ENCODE results near the gene PTPN7.
A peak's percentile ranks its signal among the peaks of the same experiment; 100 is the strongest.
"Not testable (repeated sequence)": the region's sequence is repeated elsewhere in the genome, so short reads cannot be mapped to it uniquely, and the experiment has no call there.

PTPN7 gene

DNA sequence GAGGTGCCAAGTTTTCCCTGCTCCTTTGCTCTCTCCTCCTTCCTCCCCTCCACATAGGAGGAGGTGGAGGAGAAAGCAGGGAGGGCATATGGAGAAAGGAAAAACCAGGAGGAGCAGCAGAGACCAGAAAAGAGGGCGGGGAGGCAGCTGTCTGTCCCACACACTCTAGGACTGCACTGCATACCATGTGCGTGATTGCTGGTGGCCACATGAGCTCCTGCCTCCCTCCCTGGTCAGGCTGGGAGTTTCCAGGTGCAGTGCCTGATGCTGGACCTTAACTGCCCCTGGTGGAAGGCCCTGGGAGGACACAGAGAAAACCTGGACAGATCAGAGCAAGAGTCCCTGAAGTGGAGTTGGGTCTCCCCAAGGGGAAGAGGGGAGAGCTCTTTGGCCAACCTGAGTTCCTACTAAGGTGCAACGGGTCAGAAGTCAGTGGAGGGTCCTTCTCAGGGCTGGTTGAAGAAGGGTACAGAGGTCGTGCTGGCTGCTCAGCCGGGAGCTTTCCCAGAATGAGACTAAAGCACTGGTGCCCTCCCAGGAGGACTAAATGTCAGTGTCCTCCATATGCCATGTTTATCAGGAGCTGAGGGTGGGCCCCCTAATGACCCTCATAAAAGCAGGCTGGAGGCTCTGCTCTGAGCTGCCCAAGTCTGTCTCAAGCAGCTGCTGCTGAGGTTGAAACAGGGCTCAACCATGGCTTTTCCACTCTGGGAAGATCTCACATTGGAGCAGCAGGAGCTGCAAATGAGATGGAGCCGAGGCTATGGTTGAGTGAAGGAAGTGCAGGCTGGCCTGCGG, 29.7 kb upstream of the PTPN7 start:
- DNase-seq (ENCODE audit: low read depth, low spot score), result no peak

DNA sequence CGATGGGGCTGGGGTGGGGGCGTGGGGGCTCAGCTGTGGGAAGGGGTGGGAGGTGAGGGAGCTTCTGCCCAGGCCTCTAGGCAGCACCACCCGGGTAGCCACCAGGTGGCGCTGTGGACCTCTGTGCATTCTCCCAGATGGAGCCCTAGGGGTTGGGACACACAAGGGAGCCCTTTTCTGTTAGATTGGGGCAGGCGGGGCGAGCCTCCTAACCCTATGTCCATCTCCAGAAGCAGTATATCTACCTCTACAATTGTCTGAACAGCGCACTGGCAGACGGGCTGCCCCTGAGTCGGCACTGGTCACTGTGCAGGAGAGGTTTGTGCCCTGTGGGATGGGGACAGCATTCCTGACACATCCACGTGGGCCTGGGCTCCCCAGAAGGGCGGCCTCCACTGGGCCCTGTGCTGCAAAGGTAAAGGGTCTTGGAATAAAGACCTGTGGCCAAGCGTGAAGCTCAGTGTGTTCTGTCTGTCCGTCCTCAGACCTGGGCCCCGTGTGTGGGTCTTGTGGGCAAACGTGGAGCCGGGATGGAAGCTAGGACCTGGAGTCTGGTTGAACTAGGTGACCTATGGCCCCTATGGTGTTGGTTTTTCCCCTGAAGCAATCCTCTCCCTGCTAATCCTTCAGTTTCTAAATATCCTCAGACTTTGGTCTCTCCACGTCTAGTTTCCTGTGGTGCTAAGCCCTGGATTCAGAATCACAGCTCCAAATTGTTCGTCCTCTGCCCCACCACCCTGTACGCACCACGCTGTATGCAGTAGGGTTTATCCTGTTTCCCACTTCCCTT, 28.8 kb upstream of the PTPN7 start:
- peak; percentile 64 for DNase-seq (ENCODE audit: low read depth, low spot score)

DNA sequence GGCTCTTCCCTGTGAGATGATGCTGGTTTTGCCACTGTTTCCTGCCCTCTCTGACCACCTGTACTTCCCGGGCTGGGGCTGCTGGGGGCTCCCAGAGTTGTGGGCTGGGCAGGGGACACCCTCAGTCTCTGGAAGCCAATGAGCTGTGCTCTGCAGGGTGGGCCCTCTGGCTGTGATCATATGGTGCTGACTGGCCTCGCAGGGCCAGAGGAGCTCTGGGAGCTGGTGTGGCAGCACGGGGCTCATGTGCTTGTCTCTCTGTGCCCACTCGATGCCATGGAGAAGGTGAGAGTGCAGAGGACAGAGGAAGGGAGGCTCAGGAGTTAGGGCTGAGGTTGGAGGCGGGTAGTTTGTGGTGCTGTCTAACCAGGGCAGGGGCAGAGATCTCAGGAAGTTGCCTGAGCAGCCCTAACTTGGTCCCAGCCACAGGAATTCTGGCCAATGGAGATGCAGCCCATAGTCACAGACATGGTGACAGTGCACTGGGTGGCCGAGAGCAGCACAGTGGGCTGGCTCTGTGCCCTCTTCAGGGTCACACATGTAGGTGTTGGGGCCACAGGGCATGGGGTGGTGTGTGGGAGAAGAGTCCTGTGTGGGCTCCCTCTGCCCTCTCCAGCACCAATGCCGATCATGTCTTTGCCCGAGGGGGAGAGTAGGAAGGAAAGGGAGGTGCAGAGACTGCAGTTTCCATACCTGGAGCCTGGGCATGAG, 27.4 kb upstream of the PTPN7 start:
- no peak for DNase-seq (ENCODE audit: low read depth, low spot score)

DNA sequence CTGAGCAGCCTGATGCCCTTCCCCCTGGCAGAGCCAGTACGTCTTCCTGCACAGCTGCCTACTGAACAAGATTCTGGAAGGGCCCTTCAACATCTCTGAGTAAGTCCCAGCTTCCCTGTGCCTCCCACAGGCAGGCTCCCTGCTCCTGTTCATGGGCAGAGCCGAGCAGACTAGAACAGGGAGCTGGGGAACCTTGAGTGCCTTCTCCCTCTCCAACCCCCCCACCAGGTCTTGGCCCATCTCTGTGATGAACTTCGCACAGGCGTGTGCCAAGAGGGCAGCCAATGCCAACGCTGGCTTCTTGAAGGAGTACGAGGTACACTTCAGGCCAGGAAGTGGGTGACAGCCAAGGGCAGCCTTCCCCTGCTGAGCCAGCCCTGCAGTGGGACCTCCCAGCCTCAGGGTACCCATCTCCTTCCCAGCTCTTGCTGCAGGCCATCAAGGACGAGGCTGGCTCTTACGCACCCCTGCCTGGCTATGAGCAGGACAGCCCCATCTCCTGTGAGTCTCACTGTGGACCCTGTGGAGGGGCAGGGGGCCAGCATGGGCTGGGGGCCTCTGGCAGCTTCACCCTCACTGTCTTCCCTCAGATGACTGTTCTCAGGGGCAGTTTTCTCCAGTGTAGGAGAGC, 26.8 kb upstream of the PTPN7 start:
- no peak for DNase-seq (ENCODE audit: low read depth, low spot score)

DNA sequence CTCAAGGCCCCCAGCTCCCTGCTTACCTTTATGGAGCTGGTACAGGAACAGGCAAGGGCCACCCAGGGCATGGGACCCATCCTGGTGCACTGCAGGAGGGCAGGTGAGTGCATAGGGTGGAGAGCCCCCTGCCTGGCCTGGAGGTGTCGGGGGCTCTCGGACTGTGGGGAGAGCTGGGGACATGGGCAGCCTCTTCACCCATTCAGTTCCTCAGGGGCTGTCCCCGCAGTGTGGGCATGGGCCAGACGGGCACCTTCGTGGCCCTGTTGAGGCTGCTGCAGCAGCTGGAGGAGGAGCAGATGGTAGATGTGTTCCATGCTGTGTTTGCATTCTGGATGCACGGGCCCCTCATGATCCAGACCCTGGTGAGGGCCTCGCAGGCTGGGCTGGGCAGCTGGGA, 25.9 kb upstream of the PTPN7 start:
- DNase-seq (ENCODE audit: low read depth, low spot score), result no peak

DNA sequence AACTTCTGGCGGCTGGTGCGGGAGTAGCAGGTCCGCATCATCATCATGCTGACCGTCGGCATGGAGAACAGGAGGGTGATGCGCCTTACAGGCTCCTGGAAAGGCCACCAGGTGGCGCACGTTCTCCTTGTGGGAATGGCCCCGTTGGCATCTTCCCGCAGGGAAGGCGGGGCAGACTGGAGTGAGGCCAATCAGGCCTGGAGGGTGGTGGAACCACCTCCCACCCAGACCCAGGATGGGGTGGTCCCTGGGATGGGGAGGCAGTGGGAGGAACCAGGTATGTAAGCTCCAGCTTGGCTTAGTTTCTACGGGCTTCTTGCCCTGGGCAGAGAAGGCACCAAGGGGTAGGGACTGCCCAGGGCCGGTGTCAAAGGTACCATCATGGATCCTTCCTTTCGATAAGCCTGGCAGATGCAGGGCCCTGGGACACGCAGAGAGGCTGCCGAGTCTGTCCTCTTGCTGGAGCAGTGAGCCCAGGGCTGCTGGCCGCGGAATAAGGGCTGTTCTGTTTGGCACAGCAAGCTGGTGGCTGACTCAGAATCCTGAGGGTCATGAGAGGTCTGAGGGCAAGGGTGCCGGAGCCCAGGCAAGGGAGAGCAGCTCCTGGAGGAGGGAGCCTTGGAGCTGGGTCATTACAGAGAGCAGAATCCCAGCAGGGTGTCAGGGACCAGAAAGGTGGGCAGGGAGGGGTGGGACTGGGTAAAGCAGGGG, 24.5 kb upstream of the PTPN7 start:
- DNase-seq (ENCODE audit: low read depth, low spot score), result peak; percentile 34

DNA sequence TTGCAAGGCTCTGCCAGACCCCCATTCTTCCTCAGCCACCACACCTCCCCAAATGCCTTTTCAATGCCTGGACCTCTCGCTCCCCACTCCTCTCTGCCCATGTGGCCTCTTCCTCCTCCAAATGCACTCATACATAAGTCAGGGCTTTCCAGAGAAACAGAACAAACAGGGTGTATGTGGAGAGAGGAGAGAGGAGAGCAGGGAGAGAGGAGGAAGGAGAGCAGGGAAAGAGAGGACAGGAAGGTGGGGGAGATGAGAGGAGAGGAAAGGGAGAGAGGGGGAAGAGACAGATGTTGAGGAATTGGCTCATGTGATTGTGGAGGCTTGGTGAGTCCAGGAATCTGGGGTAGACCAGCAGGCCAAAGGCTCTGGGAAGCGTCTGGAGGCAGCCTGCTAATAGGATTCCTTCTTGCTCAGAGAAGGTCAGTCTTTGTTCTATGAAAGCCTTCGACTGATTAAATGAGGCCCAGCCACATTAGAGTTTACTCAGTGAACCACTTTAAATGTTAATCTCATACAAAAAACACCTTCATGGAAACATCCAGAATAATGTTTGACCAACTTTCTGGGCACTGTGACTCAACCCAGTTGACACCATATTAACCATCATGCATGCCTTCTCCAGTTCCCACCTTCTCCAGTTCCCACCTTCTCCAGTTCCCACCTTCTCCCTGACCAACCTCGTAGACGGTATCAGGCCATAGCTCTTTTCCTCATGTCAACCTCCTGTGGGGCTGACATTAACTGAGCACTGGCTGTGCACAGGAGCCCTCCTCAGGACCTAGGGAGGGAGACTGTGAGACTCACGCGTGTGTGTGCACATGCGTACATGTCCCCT, 21.9 kb upstream of the PTPN7 start:
- no peak for DNase-seq (ENCODE audit: low read depth, low spot score)

DNA sequence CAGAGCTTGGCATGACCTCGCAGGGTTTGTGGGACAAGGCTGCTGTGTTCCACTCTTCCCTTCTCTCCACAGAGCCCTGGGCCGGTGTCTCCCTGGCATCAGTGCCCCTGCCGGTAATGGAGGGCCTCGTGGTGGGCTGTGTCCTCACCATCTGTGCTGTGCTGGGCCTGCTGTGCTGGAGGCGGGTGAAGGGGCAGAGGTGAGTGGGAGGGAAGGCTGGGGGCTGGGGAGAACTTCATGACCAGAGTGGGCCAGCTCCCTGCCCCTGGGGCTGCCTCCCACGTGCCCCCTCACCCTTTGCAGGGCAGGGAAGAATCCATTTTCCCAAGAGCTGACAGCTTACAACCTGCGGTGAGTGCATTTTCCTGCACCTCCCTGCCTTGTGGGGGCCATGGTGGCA, 21.2 kb upstream of the PTPN7 start:
- no peak for DNase-seq (ENCODE audit: low read depth, low spot score)

DNA sequence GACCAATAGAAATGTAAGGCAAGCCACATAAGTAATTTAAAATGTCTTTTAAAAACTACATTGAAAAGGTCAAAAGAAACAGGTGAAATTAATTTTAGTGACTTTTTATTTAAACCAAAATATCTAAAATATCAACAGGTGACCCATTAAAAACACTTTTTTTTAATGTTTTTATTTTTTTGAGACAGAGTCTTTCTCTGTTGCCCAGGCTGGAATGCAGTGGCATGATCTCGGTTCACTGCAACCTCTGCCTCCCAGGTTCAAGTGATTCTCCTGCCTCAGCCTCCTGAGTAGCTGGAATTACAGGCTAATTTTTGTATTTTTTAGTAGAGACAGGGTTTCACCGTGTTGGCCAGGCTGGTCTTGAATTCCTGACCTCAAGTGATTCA, 20.3 kb upstream of the PTPN7 start:
- DNase-seq (ENCODE audit: low read depth, low spot score), result not testable (repeated sequence)

DNA sequence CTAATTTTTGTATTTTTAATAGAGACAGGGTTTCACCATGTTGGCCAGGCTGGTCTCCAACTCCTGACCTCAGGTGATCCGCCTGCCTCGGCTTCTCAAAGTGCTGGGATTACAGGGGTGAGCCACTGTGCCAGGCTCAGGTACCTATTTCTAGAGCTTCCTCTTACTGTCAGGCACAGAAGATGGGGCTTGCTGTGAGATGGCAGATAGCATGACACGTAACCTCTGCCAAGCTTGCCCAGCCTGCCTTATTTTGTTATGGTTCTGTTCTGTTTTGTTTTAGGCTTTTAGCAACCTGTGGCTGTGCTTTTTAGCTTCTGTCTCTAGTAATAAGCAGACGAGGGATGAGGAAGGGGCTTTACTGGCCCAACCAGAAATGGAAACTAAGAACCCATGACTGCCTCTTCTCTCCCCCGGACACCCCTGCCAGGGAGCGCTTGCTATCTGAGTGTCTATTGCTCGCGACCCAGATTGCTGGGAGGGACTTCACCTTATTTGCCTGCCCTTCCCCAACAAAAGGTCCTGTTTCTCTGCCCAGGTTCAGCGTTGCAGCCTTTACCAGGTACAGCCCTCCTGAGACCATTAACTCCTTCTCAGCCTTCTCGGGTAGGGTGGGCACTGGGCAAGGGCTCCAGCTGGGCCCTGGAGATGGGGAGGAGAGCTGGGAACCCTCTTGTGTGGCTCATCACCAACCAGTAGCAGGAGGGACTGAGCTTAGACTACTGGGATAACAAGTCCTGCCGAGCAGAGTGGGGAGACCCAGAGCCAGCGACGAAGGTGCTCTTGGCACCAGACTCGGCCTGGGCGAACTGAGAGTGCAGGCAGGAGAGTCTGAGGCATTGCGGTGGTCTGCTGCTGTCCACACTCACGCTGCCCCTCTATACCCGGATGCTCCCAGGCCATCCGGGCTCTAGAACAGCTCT, 19.7 kb upstream of the PTPN7 start:
- DNase-seq (ENCODE audit: low read depth, low spot score), result no peak

DNA sequence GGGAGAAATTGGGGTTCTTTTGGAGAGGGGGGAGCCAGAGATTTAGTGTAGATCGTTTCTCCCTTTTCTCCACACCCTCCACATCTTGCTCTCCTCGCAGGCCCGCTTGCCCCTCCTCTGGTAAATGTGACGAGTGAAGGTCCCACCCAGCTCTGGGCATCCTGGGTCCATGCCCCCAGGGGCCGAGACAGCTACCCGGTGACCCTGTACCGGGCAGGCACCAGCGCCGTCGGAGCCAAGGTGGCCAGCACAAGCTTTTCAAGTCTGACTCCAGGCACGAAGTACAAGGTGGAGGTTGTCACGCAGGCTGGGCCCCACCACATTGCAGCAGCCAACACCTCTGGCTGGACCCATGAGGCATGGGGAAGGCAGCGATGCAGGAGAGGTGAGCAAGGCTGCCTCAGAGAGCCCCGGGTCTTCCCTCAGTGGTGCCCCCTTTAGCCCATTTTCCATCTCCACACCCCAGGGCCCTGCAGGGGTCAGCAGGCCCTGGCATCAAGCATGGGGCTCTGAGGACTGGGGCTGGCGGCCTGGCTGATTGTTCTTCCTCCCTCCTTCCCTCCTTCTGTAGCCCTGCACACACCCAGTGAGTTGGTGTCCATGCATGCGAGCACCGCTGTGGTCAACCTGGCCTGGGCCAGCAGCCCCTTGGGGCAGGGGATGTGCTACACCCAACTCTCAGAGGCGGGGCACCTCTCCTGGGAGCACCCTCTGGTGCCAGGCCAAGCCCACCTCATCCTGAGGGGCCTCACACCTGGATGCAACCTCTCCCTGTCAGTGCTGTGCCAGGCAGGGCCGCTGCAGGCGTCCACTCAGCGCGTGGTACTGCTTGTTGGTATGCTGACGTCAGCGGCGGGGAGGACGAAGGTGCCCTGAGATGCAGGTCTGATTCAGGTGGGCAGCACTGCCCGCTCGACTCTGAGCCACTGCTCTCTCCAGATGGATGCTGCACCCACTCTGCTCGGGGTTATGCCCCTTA, 16.8 kb upstream of the PTPN7 start:
- DNase-seq (ENCODE audit: low read depth, low spot score), result no peak

DNA sequence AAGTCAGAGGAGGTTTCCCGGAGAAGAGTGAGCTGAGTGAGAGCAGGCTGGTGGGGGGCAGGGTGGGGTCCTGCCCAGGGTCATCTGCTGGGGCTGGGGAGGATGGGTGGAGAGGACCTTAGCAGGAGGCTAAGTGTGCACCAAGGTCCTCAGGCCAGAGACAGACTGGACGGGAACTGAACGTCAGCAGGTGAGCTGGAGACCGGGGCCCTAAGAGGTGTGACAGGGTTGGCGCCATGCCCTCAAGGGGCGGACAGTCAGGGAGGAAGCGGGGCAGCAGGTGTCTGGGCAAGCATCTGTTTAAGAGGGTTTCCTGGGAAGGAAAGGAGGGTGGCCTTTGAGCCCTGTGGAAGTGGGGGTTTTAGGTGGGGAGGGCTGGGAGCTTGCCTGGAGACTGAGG, 13.6 kb upstream of the PTPN7 start:
- DNase-seq (ENCODE audit: low read depth, low spot score), result no peak

DNA sequence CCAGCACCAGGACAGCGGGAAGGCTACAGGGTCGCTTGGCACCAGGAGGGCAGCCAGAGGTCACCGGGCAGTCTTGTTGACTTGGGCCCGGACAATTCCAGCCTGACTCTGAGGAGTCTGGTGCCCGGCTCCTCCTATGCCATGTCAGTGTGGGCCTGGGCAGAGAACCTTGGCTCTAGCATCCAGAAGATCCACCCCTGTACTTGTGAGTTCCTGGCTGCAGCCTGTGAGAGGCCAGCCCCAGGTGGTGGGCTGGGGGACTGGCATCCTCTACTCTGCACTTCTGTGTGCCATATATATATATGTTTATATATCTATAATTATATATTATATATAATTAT, 11.6 kb upstream of the PTPN7 start:
- DNase-seq (ENCODE audit: low read depth, low spot score), result no peak

DNA sequence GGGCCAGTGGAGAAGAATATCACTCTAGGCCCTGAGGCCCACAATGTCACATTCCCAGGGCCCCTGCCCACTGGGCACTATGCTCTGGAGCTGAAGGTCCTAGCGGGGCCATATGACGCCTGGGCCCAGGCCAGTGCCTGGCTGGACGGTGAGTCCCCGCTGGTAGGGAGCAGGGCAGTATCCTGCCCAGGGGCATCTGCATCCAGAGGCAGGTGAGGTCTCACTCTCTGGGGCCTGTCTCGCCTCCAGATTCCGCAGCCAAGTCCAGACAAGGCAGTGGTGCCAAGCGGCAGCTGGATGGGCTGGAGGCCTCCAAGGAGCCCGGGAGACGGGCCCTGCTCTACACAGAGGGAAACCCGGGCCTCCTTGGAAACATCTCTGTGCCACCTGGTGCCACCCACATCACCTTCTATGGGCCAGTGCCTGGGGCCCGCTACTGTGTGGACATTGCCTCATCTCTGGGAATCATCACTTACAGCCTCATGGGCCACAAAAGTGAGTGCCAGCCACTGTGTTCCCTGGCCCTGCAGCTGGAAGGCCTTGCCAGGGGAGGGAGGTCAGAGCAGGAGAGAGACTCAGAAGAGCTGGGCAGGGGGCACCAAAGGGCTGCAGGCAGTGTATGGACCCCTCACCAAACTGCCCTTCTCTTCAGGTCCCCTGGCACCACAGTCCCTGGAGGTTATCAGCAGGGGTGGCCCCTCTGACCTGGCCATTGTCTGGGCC, 11.1 kb upstream of the PTPN7 start:
- DNase-seq (ENCODE audit: low read depth, low spot score), result no peak

DNA sequence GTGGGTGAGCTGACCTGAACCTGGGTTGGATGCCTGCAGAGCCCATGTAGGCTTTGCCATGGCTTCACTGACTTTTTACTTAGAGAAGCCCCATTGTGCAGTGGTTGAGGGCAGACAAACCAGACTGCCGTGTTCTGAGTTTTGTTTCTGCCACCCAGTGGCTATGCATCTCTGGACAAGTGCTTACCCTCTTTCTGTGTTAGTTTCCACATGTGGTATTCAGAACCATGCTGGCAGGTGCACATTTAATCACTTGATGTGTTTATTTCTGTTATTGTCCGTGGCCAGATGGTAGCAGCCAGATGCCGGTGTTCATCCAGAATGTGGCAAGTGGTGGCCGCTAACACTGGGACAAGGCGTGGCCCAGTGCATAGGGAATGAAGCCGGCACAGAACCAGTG, 10.3 kb upstream of the PTPN7 start:
- DNase-seq (ENCODE audit: low read depth, low spot score), result no peak

DNA sequence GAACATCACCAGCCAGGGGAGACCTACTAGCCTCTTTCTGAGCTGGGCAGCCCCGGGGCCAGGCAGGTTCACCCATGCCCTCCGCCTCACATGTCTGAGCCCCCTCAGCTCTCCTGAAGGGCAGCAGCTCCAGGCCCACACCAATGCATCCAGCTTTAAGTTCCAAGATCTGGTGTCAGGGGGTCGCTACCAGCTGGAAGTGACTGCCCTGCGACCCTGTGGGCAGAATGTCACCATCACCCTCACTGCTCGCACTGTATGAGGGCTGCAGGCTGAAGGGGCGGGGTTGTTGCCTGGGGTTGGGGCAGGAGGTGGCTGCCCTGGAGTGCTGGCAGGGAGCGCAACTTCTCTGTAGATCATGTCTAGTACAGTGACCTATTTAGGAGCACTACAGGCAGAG, 8.5 kb upstream of the PTPN7 start:
- DNase-seq (ENCODE audit: low read depth, low spot score), result no peak

DNA sequence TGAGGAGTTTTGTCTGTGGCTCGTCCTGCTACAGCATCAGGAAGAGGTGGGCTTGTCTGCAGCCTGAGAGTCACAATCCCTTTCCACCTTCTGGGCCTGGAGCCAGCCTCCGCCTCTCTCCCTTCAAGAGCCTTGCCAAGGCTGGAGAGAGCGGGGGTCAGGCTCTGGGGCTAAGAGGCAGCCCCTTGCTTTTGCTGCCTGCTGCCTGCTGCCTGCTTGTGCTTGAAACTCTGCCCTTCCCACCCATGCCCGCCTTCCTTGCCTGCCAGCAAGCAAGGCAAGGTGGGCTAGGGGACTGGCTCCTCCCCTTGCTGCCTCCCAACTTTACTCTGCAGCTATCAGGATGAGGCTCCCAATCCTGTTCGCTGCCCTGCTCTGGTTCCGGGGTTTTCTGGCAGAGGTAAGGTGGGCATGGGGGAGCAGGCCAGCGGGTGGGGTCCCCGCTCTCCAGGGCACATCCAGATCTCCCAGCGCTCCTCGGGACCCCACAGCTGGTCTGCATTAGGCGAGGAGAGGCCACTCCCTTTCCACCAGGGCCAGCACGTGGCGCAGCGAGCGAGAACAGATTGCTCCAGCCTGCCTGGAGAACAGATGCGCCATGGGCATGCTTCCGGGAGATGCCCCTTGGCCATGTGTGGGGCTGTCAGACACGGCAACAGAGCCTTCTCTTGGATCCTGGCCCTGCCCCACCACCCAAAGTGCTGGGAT, 7.5 kb upstream of the PTPN7 start:
- no peak for DNase-seq (ENCODE audit: low read depth, low spot score)

All from activated CD4-positive, CD25-positive, alpha-beta regulatory T cell treated with anti-CD3 and anti-CD28 coated beads, Interleukin-2, amount 50 U/mL, for 16 hours (primary cell).